ENCODE measurements around the gene PGM1.

PGM1 gene

DNA sequence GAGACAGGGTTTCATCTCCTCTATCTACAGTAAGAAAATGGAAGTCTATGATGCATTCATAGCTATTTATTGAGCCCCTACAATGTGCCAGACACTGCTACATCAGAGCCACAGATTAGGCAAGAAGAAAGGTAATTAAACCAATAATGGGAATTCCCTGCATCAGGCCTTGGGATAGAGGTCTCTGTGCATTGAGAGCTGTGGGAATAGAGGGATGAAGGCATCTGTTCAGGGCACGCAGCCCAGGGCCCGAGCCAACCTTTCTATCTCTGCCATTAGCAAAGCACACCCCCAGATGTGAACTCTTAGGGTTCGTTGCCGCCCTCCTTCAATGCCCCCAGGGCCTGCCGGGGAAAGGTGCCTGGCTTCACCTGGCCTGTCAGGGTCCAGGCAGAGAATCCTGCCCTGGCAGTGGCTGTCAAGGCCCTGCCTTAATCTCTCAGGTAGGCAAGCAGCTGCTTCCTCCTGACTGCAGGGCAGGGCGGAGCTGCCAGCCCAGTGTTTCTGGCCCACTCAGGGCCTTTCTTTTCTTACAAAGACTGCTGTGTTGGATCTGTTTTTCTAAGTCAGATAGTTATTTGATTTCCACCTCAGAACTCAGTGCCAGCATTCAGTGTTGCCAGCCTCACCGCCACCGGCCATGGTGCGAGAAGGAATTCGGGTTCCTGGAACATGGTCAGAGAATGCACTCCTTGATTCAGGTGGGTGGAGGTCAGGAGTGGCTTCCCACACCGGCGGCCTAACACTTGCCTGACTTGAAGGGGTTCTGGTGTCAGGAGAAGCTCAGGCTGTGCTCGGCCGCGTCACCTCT lies 76.1 kb downstream of the PGM1 start:
- DNase-seq, result no peak

DNA sequence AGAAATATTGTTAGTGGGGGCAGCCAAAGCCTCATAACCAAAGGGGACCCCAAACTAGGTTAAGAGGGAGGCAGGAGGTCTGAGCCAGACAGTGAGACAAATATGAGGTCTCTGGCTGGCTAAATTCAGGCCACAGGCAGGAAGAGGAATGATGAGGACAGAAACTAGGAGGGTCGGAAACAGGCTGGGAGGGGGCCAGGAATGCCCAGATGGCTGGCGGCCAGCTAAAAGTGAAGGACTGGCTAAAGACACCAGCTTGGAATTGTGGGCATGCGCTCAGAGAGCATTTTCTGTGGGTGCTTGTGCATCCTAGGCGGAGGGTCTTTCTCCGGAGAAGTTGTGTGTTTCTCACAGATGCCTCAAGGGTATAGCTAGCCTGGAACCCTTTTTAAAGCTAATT lies 77.0 kb downstream of the PGM1 start:
- no peak for DNase-seq

DNA sequence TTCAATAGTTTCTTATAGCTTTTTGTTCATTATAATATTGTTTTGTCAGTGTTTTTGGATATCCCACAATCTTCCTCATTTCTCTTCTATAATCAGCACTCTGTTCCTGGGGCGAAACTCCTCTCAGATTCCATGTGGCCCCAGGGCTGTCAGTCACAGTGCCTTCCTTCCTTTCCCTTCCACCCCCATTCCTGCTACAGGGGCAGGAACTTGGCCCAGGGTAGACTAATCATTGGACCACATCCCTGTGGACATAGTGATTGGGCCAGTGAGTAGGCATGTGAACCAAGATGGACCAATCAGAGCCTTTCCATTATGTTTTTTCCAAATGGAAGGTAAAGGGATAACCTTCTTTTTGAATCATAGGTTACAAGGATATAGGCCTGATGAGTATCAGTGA lies 78.3 kb downstream of the PGM1 start:
- no peak for DNase-seq

DNA sequence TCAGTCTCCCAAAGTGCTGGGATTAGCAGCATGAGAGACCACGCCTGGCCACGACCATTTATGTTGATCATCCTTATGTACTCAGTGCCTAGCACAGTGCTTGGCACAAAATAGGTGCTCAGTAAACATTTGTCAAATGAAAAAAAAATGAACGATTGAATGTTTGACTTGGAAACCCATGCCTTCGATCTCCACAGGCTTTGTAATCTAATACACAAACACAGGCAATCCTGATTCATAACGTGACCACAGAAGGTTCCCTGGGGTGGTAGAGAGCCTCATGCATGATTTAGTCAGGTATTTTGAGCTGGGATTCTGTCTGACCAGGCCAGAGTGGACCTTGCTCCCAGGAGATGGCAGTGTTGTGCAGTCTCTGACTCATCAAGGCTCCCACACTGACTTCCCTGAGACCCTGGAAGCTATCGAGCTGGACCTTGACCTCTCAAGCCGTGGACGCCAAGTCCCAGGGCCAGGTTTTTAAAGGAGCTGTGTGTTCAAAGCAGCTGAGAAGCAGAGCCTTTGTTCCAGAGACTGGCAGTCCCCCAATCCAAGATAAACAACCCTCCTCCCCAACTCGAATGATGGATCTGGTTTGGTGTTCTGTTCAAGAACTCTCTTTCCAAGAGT lies 81.1 kb downstream of the PGM1 start:
- DNase-seq, result no peak

DNA sequence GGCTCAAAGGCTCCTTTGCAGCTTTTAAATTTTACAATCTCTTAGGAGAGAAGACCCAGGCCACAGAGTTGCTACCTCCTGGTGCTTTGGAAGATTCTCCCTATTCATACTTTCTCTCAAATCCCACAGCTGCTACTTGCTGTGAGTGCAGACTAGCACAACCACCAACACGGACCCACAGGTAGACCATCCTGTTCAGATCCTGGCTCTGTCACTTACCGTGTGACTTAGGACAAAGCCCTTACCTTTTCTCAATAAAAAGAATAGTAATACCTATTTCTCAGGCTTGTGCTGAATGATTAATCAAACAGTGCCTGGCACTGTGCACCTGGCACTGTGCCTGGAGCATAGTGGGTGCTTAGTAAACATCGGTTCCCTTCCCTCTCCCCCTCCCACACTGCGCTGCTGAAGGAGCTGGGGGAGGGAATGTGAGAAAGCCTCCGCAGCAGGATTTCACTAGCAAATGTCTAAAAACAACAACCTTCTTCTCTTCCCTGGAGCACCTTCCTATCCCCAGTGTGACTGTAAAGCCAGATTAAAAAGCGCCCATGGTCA lies 81.7 kb downstream of the PGM1 start:
- no peak for DNase-seq

DNA sequence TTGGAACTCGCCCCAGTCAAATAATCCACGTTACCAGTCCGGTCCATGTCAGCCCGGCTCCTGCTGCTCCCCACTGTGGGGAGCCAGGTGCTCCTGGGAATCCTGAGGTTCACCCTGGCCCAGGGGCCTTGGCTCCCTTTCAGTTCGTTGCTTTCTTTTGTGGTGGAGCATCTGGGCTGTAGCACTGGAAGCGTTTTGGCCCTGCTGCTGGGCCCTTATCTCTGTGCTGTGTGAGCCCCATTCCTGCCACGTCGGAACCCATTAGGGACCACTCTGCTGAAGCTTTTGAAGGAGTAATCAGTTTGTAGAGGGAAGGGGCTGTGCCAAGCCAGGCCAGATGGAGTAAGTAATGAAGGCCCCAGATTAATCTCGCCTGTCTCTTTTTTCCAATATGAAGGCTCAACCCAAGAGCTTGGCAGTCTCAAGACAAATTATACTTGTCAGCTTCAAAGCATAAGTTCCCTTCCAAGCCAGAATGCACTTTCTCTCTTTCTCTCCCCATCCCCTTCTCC lies 82.3 kb downstream of the PGM1 start:
- DNase-seq, result no peak

DNA sequence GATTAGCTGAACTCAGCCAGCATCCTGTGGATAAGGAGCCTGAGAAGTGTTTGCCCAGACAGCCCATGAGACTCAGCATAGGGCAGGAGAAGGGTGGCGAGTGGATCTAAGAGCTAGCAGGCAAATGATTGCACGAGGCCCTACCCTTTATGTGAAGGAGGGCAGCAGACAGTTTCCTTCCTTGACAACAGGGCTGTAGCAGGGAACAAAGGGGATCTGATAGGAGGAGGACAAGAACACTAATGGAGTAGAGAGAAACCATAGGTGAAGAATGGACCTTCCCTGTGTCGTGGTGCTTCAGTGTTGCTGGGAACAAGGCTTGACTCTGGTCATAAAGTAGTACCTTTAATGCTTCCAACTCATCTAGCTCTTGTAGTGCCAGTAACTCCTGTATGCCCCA lies 84.3 kb downstream of the PGM1 start:
- DNase-seq, result no peak

DNA sequence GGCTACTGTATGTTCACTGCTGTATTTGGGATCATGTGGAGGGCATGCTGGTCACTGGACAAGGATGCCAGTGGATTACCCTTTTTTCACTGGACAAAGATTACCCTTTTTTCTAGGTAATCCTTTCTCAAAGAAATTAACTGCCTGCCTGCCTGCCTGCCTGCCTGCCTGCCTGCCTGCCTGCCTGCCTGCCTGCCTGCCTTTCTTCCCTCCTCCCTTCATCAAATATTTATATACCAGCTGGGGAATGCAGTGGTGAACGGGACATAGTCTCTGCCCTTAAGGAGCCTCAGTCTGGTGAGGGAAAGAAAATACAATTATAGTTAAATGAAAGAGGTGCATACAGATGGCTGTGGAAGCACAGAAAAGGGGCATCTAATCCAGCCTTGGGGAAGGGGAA lies 85.0 kb downstream of the PGM1 start:
- no peak for DNase-seq

DNA sequence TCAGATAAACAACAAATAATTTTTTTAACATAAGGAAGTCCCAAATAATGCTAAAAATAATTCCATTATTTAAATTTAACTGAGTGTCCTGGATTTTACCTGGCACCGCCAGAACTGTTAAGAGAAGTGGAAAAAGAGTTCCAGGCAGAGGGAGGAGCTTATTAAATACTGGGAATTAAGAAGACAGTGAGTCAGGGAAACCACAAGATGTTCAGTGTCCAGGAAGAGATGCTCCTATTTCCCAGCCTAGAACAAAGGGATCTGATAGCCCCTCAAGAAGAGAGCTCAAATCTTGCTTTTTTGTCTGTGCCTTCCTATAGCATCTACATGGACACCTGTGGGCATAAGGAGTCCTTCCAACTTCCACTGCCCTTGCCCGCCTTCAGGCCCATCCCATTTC lies 85.9 kb downstream of the PGM1 start:
- no peak for DNase-seq

DNA sequence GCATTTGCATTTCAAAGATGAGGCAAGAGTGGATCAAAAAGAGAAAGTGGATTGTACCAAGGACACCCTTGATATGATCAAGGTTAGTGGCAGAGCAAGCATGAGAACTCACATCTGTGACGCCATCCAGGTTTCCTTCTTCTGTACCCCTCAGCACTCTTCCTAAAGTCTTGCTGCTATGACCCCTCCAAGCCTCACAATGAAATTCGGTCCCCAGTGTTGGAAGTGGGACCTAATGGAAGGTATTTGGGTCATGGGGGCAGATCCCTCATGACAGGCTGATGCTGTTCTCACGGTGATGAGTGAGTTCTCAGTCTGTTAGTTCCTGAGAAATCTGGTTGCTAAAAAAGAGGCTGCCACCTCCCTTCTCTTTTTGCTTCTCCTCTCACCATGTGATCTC lies 86.4 kb downstream of the PGM1 start:
- no peak for DNase-seq

DNA sequence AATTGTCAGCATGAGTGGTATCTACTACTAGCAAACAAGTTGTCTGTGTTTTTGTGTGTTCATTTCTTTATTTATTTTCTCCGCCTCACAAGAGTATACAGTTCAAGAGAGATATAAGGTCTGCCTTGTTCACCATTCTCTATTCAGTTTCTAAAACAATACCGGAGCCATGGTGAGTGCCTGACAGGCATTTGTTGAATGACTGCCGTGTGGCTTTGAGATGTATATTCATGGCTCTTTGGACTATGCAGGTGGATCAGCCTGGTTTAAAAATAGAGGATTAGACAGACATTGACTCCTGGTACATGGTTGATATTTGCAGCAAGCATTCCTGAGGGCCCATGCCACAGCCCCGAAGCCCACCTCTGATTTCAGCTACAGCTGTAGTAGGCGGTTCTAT lies 89.7 kb downstream of the PGM1 start:
- no peak for DNase-seq

DNA sequence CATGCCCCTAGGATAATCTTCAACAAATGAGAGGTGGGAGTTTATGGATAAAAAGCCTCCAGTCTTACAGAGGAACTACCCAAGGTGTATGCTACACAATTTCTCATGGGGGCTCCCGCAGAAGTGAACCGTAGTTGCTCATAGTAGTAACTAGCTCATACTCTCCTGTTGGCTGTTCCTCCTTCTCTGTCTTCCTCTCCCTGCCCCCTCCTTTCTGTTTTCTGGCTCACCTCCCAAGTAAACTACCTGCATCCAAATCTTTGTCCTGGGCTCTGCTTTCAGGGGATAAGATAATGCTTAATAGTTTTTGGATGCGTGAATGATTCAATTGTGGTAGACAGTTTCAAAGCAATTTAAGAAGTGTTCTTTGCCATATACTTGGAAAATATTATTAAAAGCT lies 90.5 kb downstream of the PGM1 start:
- DNase-seq, result no peak

DNA sequence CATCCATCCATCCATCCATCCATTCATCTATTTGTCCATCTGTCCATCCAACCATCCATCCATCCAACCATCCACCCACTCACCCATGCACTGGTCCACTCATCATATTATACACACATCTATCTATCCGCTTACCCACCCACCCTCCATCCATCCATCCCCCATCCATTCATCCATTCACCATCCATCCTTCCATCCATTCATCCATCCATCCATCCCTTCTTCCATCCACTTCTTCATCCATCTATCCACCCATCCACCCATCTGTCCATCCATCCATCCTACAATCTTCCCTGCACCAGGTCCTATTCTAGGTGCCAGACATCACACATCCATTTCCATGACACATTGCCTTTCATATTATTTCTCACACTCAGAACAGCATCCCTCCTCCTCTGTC lies 93.5 kb downstream of the PGM1 start:
- no peak for DNase-seq

DNA sequence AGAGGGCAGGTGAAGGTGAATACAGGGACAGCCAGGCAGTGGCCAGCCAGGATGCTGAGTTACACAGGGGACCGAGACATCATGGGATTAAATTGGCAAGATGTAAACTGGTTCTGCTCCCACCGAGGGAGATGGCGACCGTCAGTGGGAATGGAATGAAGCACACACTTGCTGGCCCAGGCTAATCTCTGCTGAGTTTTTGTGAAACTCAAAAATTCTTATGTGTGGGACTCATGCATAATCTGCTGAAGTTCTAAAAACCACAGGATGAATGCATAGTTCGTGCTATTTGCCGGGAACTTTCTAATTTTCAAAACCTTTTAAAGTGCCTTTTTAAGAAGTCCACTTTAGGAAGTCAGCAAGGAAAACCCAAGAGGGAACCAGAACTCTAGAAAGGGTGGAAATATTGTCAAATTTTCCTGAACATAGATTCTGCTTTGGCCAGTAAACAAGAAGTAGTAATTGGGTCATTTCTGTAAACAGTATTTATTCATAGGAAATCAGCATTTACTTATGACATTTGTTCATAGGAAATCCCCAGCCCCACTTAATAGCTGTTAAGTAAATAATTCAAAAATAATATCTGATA lies 95.2 kb downstream of the PGM1 start:
- DNase-seq, result no peak

DNA sequence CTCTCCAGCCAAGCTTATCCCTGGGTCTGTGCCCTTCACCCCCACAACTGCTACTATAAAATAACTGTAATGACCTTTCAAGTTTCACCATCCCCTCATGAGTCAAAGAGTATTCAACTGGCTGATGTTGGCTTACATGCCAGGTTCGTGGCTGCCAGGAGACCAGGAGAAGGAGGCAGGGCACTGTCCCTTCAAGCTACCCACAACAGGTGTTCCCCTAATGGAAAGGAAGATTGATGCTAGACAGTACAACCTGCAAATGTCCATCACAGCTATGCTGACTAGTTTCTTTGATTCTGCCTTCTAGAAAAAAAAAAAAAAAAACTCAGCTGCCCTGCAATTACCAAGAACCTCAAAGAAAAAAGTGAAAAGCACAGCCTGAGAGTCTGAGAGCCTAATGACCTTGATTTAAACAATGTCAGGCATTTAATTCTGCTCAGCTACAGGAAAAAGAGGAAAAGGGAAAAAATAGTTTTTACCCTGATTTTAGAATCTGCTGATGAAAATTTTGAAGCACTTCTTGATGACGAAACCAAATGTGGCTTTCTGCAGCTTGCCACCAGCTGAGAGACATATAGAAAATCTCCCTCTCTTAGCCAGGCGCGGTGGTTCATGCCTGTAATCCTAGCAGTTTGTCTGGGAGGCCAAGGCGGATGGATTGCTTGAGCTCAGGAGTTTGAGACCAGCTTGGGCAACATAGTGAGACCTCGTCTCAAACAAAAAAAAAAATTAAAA lies 97.9 kb downstream of the PGM1 start:
- DNase-seq, result no peak

DNA sequence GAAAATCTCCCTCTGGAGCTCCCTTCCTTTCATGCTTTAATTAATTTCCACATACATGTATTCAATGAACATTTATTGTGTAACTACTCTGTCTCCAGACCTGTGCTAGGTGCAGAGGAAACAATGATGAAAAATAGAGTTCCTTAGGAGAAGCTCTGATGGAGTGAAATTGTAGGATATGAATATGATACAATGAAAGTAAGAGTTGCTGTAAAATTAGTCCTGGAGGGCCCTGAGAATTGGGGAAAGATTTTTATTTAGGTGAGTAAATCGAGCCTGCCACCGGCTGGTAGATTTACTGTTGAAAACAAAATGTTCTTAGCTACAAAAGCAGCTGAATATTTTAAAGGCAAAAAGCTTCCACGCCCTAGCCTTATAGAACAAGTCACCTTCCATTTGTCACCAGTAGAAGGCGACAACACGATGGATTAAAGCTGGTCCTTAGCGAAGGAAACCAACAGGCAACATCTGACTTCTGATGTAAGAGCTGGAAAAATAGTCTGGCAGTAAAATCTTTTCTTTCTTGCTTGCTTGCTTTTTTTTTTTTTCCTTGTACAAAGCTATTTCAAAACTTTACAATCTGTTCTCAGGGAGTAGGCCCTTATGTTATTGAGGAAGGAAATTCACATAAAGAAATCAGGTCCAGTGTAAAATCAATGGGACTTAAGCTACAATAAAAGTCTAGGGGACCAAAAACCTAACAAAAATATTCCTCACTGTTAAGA lies 98.7 kb downstream of the PGM1 start:
- DNase-seq, result no peak

DNA sequence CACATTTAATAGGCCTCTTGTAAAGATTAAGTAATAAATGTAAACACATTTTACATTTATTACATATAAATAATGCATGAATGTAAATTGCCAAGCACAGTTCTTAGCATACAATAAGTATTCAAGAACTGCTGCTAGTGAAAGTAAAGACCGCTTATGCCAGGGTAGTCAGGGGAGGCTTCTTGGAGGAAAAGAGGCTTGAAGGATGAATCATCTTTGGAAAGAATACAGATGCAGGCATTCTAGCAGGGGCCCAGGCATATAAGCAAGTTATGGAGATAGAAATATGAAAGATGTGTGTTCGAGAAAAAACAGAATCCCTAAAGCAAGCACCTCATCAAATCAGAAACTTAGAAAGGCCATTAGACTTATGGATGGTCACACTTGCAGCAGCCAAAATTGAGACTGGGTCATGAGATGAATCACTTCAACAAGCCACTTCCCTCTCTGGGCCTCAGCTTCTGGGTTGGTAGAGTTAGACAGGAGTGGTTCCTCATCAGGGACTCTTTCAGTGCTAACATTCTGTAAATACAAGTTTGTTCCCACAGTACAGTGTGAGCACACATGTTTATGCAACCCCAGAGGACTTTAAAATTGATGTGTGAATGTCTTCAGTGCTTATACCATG lies 100.8 kb downstream of the PGM1 start:
- DNase-seq, result no peak

DNA sequence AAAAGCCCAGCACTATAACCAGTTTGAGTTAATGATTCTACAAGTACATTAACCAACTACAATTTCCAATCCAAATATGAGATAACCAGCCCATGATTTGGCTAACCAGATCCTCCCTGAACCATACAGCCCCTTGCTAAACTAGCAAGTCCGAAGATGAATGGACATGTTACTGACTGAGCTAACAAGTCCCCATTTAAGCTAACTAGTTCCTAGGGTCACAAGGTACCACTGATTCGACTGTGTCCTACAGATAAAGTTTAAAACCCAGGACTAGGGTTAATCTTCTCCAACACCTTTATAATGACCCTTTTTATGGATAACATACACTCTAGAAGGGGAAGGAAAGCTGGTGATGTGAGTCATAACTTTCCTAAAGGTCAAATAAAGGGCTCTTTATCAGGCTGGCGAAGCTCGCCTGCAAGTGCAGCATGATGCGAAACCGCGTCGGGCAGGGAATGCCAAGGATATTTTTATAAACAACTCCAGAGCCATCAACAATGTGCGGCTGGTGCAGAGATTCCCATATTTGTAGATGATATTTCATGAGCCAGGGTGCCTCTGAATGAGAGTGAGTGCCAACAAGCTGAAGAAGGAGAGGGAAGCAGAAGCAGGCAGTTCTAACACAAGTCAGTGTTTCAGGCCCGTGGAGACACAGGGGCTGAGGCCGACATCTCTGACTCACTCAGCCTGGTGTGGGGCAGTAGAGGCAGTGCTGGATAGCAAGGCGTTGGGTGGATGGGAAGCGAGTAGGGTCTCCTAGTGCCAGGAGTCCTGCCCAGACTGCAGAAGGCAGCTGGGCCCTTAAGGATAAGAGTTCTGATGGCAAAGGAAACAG lies 105.0 kb downstream of the PGM1 start:
- DNase-seq, result no peak

DNA sequence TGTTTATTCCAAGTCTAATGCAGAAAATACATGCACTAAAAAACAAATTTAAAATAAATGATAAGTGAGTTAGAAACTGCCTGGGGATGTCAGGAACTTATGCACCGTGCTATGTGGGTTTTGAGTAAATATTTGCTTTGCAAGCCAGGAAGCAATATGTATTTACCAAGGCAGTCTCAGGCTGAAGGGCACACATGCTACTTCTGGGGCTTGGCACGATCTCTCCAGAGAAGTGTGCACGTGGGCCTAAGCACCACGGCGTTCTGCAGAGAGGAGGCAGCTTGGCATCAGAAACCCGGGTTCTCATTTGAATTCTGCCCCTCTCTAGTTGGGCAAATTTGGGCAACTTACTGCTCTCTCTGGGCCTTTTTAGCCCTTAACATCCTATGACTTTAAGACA lies 108.0 kb downstream of the PGM1 start:
- DNase-seq, result no peak

DNA sequence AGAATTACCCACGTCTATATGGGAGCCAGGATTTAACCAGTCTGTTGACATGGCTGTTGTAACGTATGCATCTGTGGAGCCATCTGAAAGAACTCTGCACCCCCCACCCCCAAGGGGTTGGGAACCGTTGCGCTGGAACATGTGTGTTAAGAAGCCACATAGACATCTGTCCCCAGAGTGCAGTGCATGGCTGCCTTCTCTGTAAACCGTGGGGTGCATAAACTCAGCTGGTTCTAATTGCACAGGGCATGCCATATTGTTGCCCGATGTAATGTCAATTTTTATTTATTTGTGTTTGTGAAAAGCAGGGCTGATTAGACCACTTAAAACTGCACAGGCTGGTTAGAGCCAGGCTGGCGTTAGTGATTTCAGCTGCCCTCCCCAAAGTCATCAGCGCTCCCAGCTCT lies 110.5 kb downstream of the PGM1 start:
- no peak for DNase-seq

DNA sequence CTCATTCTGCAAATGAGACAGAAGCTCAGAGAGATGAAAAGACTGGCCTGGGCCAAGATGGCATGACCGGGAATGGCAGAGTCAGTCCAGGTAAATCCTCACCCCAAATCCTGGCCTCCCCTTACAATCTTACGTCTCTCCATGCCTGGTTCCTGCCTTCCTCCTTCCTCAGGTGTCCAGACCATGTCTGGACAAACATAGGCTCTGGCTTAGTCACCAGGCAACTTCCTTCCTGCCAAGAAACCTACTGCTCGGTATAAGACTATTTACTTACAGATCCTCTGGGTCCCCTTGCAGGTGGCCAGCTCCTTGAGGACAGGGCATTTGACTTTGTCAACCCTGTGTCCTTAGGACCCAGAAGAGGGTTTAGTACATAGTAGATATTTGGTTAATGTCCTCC lies 111.2 kb downstream of the PGM1 start:
- no peak for DNase-seq

All from cortex of kidney (tissue), 1 donor.